Measurements from ENCODE around the gene DBNDD1.

- TF ChIP-seq CTCF (IDR thresholded peaks at IDR 0.05): no peak
- no peak for TF ChIP-seq POLR2AphosphoS5 (IDR thresholded peaks at IDR 0.05)
- no peak for TF ChIP-seq EP300 (IDR thresholded peaks at IDR 0.05)
- TF ChIP-seq POLR2A (IDR thresholded peaks at IDR 0.05; ENCODE audit: low read depth): no peak
These were observed 28.6 kb upstream of the DBNDD1 start for GRCh38 chr16:90047714-90048346.
